Liver (tissue), 9 donors: ENCODE data around the gene TRAPPC3. TPM values are rescaled to one million over a fixed set of nuclear protein-coding genes. Genes with fewer than 3 reads are reported as not detected.

Experiments used
- DNase-seq: peaks from one replicate; pipeline ENCODE4 v3.0.0-alpha.2; 2017; ENCODE audit warnings: low spot score
- H3K27ac ChIP-seq, 2 donors: one replicate each; pipeline ENCODE4 v1.7.0; 2013; ENCODE audit warnings: inconsistent platforms in 2 of 2, low read length in 2 of 2, control low read depth in 1 of 2, low read depth in 1 of 2, mild to moderate bottlenecking in 1 of 2
- H3K27me3 ChIP-seq, 4 donors: one replicate each; pipeline versions ENCODE4 v1.6.1 to v1.7.0; 2013; ENCODE audit warnings: low read length in 3 of 4, inconsistent platforms in 1 of 4, mild to moderate bottlenecking in 1 of 4, moderate library complexity in 1 of 4; ENCODE audit not compliant: control insufficient read depth in 4 of 4, insufficient read depth in 4 of 4
- H3K36me3 ChIP-seq, 4 donors: one replicate each; pipeline versions ENCODE4 v1.6.1 to v1.7.0; 2013; ENCODE audit warnings: low read length in 3 of 4, mild to moderate bottlenecking in 3 of 4, low read depth in 1 of 4, moderate library complexity in 1 of 4; ENCODE audit not compliant: control insufficient read depth in 4 of 4, insufficient read depth in 3 of 4
- H3K4me1 ChIP-seq, 4 donors: one replicate each; pipeline versions ENCODE4 v1.6.1 to v1.7.0; 2013; ENCODE audit warnings: low read length in 3 of 4, mild to moderate bottlenecking in 3 of 4, moderate library complexity in 1 of 4; ENCODE audit not compliant: control insufficient read depth in 4 of 4, insufficient read depth in 4 of 4
- H3K4me3 ChIP-seq, 3 donors: one replicate each; pipeline versions ENCODE4 v1.6.1 to v1.7.0; 2013; ENCODE audit warnings: low read length in 3 of 3, control low read depth in 1 of 3, low read depth in 1 of 3, mild to moderate bottlenecking in 1 of 3
- H3K9ac ChIP-seq, 2 donors: one replicate each; pipeline ENCODE4 v1.7.0; 2013; ENCODE audit warnings: low read length in 2 of 2, mild to moderate bottlenecking in 2 of 2, moderate library complexity in 2 of 2, control low read depth in 1 of 2, low read depth in 1 of 2
- H3K9me3 ChIP-seq, 4 donors: one replicate each; pipeline versions ENCODE4 v1.6.1 to v1.7.0; 2013; ENCODE audit warnings: low read length in 3 of 4; ENCODE audit not compliant: control insufficient read depth in 4 of 4
- EGR1 ChIP-seq, 2 donors: IDR thresholded peaks; 2 replicates each; pipeline ENCODE4 v1.6.1; 2016 to 2018; ENCODE audit warnings: antibody characterized with exemption in 2 of 2, low read depth in 2 of 2
- FOXA1 ChIP-seq: IDR thresholded peaks from 2 replicates; pipeline ENCODE4 v1.6.1; 2016; ENCODE audit warnings: antibody characterized with exemption
- FOXA2 ChIP-seq: IDR thresholded peaks from 2 replicates; pipeline ENCODE4 v1.6.1; 2016; ENCODE audit warnings: antibody characterized with exemption
- GABPA ChIP-seq, 2 donors: IDR thresholded peaks in 1 of 2; conservative IDR thresholded peaks in 1 of 2; 2 replicates each; pipeline ENCODE4 v1.6.1; 2016; ENCODE audit warnings: antibody characterized with exemption in 2 of 2, mild to moderate bottlenecking in 1 of 2, moderate library complexity in 1 of 2
- HNF4A ChIP-seq, 2 donors: conservative IDR thresholded peaks; 2 replicates each; pipeline ENCODE4 v1.6.1; 2016; ENCODE audit warnings: antibody characterized with exemption in 2 of 2, mild to moderate bottlenecking in 2 of 2
- HNF4G ChIP-seq: IDR thresholded peaks from 2 replicates; pipeline ENCODE4 v1.6.1; 2016; ENCODE audit warnings: antibody characterized with exemption
- JUND ChIP-seq, 2 donors: IDR thresholded peaks; 2 replicates each; pipeline ENCODE4 v1.6.1; 2016; ENCODE audit warnings: antibody characterized with exemption in 2 of 2
- NR2F2 ChIP-seq: IDR thresholded peaks from 2 replicates; pipeline ENCODE4 v1.6.1; 2016; ENCODE audit warnings: antibody characterized with exemption
- RAD21 ChIP-seq, 2 donors: IDR thresholded peaks; 2 replicates each; pipeline ENCODE4 v1.6.1; 2016; ENCODE audit warnings: antibody characterized with exemption in 2 of 2, mild to moderate bottlenecking in 2 of 2
- RXRA ChIP-seq, 2 donors: IDR thresholded peaks; 2 replicates each; pipeline ENCODE4 v1.6.1; 2017 to 2018; ENCODE audit warnings: antibody characterized with exemption in 2 of 2, mild to moderate bottlenecking in 1 of 2
- SP1 ChIP-seq: IDR thresholded peaks from 2 replicates; pipeline ENCODE4 v1.6.1; 2018; ENCODE audit warnings: antibody characterized with exemption, mild to moderate bottlenecking
- YY1 ChIP-seq: IDR thresholded peaks from 2 replicates; pipeline ENCODE4 v1.6.1; 2016; ENCODE audit warnings: antibody characterized with exemption, mild to moderate bottlenecking
- WGBS: extraction: QIAGEN DNeasy Blood & Tissue Kit; methylation state at CpG from one replicate; pipeline ENCODE4 v1.1.7; 2013; 5-methylcytosine and 5-hydroxymethylcytosine counted together
- polyA plus RNA-seq, 2 donors: library from polyadenylated mRNA; stranded (reverse) in 1 of 2; unstranded in 1 of 2; fragments of 200-250 nt in 1 of 2; fragments of >200 nt in 1 of 2; fragmentation: Nextera tagmentation in 1 of 2; extraction: Ambion mirVana in 1 of 2; gene quantifications; one replicate each; pipeline versions ENCODE4 v1.2.1 to v1.2.3, GENCODE V29; 2013 to 2015
- total RNA-seq, 2 donors: library from RNA; depleted of rRNA; stranded (reverse); fragments of >200 nt; gene quantifications; one replicate each; pipeline ENCODE4 v1.2.3, GENCODE V29; 2014
- TF ChIP-seq, protein P1 (sequence below): IDR thresholded peaks from 2 replicates; pipeline ENCODE4 v1.6.1; 2016; ENCODE audit warnings: antibody characterized with exemption
- TF ChIP-seq, protein P2 (sequence below): IDR thresholded peaks from 2 replicates; pipeline ENCODE4 v1.6.1; 2016; ENCODE audit warnings: antibody characterized with exemption
- TF ChIP-seq, protein P3 (sequence below): IDR thresholded peaks from 2 replicates; pipeline ENCODE4 v1.6.1; 2016; ENCODE audit warnings: antibody characterized with exemption
- TF ChIP-seq, protein P4 (sequence below): IDR thresholded peaks from 2 replicates; pipeline ENCODE4 v1.6.1; 2016; ENCODE audit warnings: antibody characterized with exemption, mild to moderate bottlenecking
- TF ChIP-seq, protein P5 (sequence below): fragments of 150-350 bp; IDR thresholded peaks from 2 replicates; pipeline ENCODE4 v1.5.1; 2017; ENCODE audit warnings: improper control_type of control experiment, low read depth, low read length; ENCODE audit not compliant: missing input control
- donor health status: healthy.
- donor health status: healthy.
- donor health status: healthy.
- donor health status: healthy.
- donor health status: healthy.

TRAPPC3 gene
- total and polyA plus RNA-seq, 4 donors = 24.2 to 56.1 (median 30.4) TPM

DNA sequence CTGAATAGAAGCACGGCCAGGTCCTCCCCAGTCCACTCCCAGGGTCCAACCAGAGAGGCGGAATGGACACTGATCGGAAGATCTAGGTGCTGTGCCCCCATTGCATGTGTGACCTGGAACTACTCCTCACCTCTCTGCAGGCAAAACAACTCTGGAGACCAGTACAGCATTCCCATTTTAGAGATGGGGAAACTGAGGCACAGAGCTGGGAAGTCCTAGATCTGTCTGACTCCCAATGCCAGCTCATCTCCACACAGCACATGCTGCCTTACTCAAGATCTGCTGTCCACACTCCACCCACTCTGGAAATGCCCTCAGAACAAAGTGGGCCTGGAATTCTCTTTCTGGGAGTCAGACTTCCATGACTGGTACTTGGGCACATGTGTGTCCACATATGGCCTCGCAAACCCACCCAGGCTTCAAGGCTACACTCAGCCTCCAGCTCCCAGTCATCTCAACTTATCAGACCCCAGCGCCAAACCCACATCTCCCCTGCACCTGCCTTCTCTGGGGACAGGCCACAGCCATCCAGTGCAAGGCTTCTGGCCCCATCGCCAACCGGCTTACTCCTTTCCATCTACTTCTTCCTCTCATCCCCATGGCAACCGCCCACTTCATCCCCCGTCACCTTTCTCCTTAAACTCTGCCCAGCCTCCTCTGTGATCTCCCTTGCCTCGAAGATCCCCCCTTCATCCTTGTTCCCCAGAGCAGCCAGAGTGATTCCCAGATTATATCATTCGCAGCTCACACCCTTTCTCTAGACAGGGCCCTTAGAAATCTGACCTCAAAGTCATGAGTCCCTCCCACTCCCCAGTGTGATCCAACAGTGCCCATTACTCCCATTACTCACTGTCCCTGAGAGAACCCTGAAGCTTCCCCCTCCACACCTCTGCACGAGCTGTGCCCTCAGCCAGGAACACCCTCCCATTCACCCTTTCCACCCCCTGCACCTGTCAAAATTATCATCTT is 26.9 kb downstream of the TRAPPC3 start:
- Histone ChIP-seq H3K9ac (no peak overlapping the region), H3K4me1 (peaks cover 0 to 3% (median 0%) of the 10 kb centered on the region in 4 donors), H3K27me3 (no peaks in the 10 kb centered on the region), H3K36me3 (no peaks in the 10 kb centered on the region), H3K27ac (no peak overlapping the region), H3K9me3 (no peaks in the 10 kb centered on the region), H3K4me3 (no peak overlapping the region)
- DNase-seq = no peak
- WGBS = 90% methylated on average over 12 of the region's 12 CpGs
- TF ChIP-seq, protein P1, sequence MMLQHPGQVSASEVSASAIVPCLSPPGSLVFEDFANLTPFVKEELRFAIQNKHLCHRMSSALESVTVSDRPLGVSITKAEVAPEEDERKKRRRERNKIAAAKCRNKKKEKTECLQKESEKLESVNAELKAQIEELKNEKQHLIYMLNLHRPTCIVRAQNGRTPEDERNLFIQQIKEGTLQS = no peak
- TF ChIP-seq, protein P2, sequence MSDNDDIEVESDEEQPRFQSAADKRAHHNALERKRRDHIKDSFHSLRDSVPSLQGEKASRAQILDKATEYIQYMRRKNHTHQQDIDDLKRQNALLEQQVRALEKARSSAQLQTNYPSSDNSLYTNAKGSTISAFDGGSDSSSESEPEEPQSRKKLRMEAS = no peak
- no peak for TF ChIP-seq RXRA (IDR thresholded peaks at IDR 0.05)
- TF ChIP-seq HNF4G = no peak
- no peak for TF ChIP-seq HNF4A (conservative IDR thresholded peaks at IDR 0.05)
- TF ChIP-seq JUND (IDR thresholded peaks at IDR 0.05) = no peak
- TF ChIP-seq NR2F2 = no peak
- TF ChIP-seq GABPA (IDR thresholded peaks at IDR 0.05 in 1 of 2, conservative IDR thresholded peaks at IDR 0.05 in 1 of 2) = no peak
- TF ChIP-seq YY1 = no peak

DNA sequence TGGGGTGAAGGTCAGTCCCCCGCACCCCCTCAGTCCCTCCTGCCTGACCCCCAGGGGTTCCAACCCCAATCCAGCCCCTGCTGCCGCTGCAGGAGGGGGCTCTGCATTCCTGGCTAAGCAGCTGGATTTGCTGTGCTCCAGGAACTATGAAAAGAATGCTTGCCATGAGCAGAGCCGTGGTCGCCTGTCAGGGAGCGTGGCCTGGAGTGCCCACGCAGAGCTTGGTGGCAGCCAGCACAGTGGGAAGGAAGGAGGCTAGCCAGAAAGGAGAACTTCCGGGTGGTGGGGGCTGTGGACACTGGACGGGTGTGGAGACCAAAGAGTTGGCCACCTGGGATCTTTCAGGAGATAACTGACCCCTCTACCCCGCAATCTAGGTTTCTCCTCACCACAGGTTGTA is 29.8 kb downstream of the TRAPPC3 start:
- TF ChIP-seq, protein P3, sequence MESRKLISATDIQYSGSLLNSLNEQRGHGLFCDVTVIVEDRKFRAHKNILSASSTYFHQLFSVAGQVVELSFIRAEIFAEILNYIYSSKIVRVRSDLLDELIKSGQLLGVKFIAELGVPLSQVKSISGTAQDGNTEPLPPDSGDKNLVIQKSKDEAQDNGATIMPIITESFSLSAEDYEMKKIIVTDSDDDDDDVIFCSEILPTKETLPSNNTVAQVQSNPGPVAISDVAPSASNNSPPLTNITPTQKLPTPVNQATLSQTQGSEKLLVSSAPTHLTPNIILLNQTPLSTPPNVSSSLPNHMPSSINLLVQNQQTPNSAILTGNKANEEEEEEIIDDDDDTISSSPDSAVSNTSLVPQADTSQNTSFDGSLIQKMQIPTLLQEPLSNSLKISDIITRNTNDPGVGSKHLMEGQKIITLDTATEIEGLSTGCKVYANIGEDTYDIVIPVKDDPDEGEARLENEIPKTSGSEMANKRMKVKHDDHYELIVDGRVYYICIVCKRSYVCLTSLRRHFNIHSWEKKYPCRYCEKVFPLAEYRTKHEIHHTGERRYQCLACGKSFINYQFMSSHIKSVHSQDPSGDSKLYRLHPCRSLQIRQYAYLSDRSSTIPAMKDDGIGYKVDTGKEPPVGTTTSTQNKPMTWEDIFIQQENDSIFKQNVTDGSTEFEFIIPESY = no peak
- TF ChIP-seq, protein P4, sequence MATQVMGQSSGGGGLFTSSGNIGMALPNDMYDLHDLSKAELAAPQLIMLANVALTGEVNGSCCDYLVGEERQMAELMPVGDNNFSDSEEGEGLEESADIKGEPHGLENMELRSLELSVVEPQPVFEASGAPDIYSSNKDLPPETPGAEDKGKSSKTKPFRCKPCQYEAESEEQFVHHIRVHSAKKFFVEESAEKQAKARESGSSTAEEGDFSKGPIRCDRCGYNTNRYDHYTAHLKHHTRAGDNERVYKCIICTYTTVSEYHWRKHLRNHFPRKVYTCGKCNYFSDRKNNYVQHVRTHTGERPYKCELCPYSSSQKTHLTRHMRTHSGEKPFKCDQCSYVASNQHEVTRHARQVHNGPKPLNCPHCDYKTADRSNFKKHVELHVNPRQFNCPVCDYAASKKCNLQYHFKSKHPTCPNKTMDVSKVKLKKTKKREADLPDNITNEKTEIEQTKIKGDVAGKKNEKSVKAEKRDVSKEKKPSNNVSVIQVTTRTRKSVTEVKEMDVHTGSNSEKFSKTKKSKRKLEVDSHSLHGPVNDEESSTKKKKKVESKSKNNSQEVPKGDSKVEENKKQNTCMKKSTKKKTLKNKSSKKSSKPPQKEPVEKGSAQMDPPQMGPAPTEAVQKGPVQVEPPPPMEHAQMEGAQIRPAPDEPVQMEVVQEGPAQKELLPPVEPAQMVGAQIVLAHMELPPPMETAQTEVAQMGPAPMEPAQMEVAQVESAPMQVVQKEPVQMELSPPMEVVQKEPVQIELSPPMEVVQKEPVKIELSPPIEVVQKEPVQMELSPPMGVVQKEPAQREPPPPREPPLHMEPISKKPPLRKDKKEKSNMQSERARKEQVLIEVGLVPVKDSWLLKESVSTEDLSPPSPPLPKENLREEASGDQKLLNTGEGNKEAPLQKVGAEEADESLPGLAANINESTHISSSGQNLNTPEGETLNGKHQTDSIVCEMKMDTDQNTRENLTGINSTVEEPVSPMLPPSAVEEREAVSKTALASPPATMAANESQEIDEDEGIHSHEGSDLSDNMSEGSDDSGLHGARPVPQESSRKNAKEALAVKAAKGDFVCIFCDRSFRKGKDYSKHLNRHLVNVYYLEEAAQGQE = no peak
- TF ChIP-seq HNF4A (conservative IDR thresholded peaks at IDR 0.05) (no peak), JUND (IDR thresholded peaks at IDR 0.05) (no peak), EGR1 (IDR thresholded peaks at IDR 0.05; ENCODE audit: low read depth in 2 of 2) (no peak), FOXA1 (no peak), RXRA (IDR thresholded peaks at IDR 0.05) (no peak), RAD21 (IDR thresholded peaks at IDR 0.05) (no peak), FOXA2 (no peak), SP1 (no peak), GABPA (IDR thresholded peaks at IDR 0.05 in 1 of 2, conservative IDR thresholded peaks at IDR 0.05 in 1 of 2) (no peak)
- TF ChIP-seq, protein P5, sequence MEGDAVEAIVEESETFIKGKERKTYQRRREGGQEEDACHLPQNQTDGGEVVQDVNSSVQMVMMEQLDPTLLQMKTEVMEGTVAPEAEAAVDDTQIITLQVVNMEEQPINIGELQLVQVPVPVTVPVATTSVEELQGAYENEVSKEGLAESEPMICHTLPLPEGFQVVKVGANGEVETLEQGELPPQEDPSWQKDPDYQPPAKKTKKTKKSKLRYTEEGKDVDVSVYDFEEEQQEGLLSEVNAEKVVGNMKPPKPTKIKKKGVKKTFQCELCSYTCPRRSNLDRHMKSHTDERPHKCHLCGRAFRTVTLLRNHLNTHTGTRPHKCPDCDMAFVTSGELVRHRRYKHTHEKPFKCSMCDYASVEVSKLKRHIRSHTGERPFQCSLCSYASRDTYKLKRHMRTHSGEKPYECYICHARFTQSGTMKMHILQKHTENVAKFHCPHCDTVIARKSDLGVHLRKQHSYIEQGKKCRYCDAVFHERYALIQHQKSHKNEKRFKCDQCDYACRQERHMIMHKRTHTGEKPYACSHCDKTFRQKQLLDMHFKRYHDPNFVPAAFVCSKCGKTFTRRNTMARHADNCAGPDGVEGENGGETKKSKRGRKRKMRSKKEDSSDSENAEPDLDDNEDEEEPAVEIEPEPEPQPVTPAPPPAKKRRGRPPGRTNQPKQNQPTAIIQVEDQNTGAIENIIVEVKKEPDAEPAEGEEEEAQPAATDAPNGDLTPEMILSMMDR = no peak
- TF ChIP-seq, protein P2 = no peak
- TF ChIP-seq, protein P1 = no peak
- DNase-seq = no peak
- no peak overlapping the region for H3K9ac ChIP-seq
- H3K9me3 ChIP-seq = no peaks in the 10 kb centered on the region
- H3K36me3 ChIP-seq = no peaks in the 10 kb centered on the region
- WGBS = 61% methylated on average over 9 of the region's 9 CpGs
- H3K27me3 ChIP-seq = no peaks in the 10 kb centered on the region
- no peak overlapping the region for H3K27ac ChIP-seq
- H3K4me1 ChIP-seq = no peaks in the 10 kb centered on the region
- no peak overlapping the region for H3K4me3 ChIP-seq
